ENCODE results near the gene MDH1B.

GRCh38 chr2:206800506-206801417 lies 35.6 kb upstream of the MDH1B start:
- TF ChIP-seq, protein P1, sequence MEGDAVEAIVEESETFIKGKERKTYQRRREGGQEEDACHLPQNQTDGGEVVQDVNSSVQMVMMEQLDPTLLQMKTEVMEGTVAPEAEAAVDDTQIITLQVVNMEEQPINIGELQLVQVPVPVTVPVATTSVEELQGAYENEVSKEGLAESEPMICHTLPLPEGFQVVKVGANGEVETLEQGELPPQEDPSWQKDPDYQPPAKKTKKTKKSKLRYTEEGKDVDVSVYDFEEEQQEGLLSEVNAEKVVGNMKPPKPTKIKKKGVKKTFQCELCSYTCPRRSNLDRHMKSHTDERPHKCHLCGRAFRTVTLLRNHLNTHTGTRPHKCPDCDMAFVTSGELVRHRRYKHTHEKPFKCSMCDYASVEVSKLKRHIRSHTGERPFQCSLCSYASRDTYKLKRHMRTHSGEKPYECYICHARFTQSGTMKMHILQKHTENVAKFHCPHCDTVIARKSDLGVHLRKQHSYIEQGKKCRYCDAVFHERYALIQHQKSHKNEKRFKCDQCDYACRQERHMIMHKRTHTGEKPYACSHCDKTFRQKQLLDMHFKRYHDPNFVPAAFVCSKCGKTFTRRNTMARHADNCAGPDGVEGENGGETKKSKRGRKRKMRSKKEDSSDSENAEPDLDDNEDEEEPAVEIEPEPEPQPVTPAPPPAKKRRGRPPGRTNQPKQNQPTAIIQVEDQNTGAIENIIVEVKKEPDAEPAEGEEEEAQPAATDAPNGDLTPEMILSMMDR (IDR thresholded peaks at IDR 0.05) = peak in 5 of 6 experiments; percentile 42 to 76 (median 64)
- TF ChIP-seq POLR2A (IDR thresholded peaks at IDR 0.05) = no peak

Data from esophagus squamous epithelium (tissue), 4 donors.